Astrocyte of the spinal cord (primary cell): ENCODE data around the gene FNDC10.

Source experiments
- DNase-seq: peaks from one replicate; pipeline ENCODE4 v3.0.0; 2011; ENCODE audit warnings: low read depth, low spot score
- H3K4me3 ChIP-seq: 2 replicates; pipeline ENCODE4 v1.5.1; 2011; ENCODE audit warnings: low read depth, mild to moderate bottlenecking, low read length, moderate library complexity
- in situ Hi-C: cut with HindIII; loops from 2 replicates; pipeline ENCODE4 v1.10.0; 2017; ENCODE audit warnings: low sequenced_read_pairs
- TF ChIP-seq, protein P1 (sequence below): IDR thresholded peaks from 2 replicates; pipeline ENCODE4 v1.5.1; 2012; ENCODE audit warnings: low read depth, mild to moderate bottlenecking, low read length, inconsistent platforms

The FNDC10 gene

DNA sequence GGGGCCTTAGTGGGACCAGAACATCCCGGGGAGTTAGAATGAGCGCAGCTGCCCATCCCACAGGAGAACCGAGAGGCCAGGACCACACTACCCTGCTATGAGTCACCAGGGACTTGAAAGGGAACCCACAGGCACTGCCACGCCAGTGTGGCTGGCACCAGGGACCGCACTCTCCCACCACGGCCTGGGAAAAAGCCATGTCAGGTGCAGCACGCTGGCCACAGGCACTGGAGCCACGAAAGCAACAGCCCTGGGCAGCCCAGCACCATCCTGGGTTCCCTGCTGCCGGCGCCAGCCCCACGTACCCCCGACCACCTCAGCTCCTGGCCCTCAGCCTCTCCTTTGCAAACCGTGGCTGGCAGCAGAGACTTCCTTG is 45.4 kb downstream of the FNDC10 start:
- in situ Hi-C loops: no loop called here
- TF ChIP-seq, protein P1, sequence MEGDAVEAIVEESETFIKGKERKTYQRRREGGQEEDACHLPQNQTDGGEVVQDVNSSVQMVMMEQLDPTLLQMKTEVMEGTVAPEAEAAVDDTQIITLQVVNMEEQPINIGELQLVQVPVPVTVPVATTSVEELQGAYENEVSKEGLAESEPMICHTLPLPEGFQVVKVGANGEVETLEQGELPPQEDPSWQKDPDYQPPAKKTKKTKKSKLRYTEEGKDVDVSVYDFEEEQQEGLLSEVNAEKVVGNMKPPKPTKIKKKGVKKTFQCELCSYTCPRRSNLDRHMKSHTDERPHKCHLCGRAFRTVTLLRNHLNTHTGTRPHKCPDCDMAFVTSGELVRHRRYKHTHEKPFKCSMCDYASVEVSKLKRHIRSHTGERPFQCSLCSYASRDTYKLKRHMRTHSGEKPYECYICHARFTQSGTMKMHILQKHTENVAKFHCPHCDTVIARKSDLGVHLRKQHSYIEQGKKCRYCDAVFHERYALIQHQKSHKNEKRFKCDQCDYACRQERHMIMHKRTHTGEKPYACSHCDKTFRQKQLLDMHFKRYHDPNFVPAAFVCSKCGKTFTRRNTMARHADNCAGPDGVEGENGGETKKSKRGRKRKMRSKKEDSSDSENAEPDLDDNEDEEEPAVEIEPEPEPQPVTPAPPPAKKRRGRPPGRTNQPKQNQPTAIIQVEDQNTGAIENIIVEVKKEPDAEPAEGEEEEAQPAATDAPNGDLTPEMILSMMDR: no peak
- DNase-seq: no peak
- H3K4me3 ChIP-seq: no peak overlapping the region

DNA sequence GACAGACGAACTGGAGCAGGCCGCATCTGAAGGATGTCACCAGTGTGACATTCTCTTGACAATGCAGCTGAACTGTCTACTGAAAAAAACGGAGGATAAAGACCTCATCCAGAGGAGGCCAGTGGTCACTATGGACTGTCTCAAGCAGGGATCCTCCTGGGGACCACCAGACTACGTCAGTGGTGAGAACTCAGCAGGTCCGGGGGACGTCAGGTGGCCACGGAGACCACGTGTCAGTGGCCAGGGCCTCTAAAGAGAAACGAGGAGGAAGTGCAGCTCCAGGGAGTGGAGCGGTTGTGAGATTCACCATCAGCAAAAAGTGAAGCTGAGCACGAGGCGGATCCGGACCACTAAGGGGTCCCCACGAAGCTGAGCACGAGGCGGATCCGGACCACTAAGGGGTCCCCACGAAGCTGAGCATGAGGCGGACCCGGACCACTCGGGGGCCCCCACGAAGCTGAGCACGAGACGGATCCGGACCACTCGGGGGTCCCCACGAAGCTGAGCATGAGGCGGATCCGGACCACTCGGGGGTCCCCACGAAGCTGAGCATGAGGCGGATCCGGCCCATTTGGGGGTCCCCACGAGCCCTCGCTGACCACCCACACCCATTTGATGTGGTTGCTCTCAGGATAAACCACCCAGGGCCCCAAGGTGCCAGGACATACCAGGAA is 46.0 kb downstream of the FNDC10 start:
- in situ Hi-C loops: no loop called here
- no peak overlapping the region for H3K4me3 ChIP-seq
- no peak for DNase-seq
- TF ChIP-seq, protein P1: no peak

DNA sequence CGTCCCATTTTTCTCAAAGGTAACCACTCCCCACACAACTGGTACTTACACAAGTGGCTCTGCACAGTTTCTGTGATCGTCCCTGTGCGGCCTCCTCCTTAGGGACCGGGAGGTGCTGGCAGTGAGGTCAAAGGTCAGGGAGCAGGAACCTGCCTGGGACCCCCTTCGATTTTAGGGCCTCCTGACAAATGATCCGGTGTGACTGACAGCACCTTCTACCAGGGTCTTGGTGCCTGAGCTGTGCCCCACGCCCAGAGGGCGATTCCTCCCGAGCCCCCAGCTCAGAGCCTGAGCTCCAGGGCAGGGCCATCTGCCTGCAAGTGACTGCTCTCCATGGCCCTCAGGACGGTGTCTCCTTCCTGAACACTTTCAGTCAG is 47.7 kb downstream of the FNDC10 start:
- TF ChIP-seq, protein P1: no peak
- H3K4me3 ChIP-seq: no peak overlapping the region
- in situ Hi-C loops: no loop called here
- no peak for DNase-seq

DNA sequence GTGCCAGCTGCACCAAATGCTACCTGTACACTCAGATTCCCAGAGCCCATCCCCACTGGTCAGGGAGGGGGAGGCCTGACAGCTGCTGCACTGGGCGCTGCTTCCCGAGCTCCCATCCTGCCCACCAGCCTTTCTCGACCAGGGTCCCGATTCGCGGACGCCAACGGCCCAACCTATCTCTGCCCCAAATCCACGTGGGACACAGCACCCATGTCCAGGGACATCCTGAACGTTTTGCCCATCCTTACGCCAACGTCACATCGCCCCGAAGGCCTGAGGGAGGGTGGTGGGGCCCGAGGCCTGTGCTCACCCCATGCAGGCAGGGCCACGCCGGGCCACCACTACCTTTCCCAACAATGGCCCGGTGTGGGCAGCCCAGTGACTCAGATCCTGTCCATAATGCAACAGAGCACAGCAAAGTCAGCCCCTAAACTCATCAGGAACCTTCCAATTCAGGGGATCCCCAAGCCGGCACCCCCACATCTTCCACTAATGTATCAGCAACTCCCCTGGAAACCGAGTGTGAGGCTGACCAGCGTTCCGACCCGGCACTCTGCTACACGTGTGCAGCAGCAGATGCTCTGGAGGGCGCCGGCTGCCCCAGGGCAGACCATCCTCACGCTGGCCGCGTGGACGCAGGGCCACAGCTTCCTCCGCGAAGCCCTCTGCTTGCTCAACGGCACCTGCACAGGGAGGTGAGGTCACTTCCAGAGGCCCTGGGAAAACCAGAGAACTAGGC is 48.2 kb downstream of the FNDC10 start:
- no peak for DNase-seq
- TF ChIP-seq, protein P1: no peak
- in situ Hi-C loops: no loop called here
- H3K4me3 ChIP-seq: no peak overlapping the region

DNA sequence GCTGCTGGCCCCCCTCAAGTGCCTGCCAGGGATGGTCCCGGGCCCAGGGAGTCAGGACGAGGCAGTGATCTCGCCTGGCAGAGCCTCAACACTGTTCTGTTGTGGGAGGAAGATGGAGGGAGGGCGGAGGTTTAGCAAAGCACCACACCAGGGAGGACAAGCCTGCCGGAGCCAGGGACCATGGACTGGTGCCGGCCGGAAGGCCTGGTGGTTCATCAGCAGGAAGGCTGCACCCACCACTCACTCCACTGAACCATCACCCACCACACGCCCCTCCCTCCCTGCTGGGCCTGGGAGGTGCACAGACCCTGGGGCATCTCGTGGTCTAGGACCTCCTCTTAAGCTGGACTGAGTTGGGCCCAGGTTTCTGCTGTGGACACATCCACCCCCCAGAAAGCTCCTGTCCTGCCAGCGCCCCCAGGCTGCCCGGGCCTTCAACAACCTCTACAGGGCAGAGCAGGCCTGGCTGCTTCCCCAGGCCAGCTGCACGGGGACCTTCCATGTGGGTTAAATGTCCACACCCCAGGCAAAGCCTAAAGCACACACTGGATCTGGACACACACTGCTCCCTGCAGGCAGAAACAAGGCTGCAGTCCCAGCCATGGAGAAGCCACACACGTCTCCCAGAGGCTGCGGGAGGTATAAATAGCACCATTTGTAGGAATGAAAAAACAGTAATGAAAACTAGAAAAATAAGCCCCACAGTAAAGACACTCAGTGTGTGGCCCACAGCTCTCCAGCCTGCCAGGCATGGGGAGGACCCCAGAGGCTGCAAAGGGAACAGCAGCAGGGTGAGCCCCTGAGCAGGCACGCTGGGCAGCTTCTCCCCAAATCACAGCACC is 49.1 kb downstream of the FNDC10 start:
- TF ChIP-seq, protein P1: peak; percentile 65
- no peak overlapping the region for H3K4me3 ChIP-seq
- peak; percentile 63 for DNase-seq
- in situ Hi-C loops: no loop called here

DNA sequence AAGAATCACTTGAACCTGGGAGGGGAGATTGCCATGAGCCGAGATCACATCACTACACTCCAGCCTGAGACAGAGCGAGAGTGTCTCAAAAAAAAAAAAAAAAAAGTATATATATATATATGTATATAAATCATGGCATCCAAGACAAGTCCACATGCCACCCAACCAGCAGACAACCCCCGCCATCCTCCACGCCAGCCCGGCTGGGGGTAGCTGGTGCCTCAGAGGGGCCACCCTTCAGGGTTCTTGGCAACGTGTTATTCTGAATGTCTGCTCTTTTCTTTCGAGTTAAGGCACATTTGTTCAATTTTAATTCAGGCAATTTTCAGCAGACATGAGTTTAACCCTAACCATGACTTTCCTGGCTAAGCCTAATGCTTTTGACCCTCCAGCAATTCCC is 49.8 kb downstream of the FNDC10 start:
- no peak for DNase-seq
- H3K4me3 ChIP-seq: no peak overlapping the region
- in situ Hi-C loops: no loop called here
- TF ChIP-seq, protein P1: no peak
